T1000 (cell line): Measurements from ENCODE around the gene HTR2B.
"Not testable (repeated sequence)": the region's sequence is repeated elsewhere in the genome, so short reads cannot be mapped to it uniquely, and the experiment has no call there.

Source experiments
- DNase-seq: peaks from one replicate; lab custom pipeline; 2025; ENCODE audit warnings: mixed read lengths; lab: John Stamatoyannopoulos, UW

The HTR2B gene

DNA sequence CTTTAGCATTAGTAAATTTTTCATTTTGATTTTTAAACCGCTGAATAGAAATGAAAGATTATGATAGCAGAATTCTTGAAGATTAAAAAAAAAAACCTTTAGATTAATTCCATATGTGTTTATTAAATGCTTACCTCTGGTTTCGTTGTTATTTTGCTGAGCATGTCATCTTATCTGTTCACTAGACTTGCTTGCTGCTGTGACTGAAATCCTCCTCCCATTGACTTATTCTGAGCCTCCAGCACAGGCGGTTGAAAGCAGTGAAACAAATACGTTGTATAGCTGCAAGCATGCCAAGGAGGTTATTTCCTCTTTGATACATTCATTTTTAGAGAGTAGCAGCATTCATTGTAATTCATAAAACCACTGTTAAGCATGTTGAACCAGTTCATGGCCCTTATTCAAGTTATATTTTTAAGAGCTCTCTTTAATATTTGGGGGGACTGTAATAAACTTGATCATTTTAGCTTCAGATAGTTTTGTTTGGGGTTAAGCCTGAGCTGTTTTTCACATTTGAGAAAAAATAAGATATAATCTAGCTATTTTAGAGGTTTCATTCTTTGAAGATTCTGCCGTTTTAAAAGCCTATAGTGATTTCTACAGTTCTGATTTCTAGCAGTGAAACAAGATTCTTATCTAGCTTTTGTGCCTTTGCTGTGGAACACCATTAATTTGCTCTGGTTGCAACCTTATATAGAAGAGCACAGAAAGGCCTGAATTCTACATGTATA is at the start of gene HTR2B:
HTR2B (minus strand) TSS at position 205 of the 731 bp plus-strand sequence. CDS start 1,278 bp downstream, outside the sequence.
- no peak for DNase-seq

DNA sequence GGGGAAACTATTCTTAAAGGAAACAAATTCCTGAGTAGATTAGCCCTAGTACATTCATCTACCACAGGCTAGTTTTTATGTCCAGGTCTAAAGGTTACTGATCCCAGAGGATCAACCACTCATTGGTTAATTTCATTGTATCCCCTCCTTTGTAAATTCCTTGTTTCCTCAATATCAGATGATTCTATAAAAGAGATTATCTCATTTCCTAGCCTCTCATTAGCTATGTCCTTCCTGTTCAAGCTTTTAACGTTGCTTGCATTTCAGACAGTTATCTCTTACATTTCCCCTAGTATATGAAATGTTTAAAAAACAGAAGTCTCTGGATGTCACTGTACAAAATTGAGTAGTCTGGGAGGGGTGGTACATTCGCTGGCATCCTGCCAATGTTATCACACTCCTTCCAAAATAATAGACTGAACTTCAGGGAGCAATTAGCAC is 49.4 kb upstream of the HTR2B start:
- DNase-seq = no peak

GRCh38 chr2:231172025-231172424 is 47.2 kb upstream of the HTR2B start:
- DNase-seq = no peak

- no peak for DNase-seq
Observed at GRCh38 chr2:231170055-231170454, 45.2 kb upstream of the HTR2B start.

GRCh38 chr2:231169488-231169887 is 44.6 kb upstream of the HTR2B start:
- DNase-seq = no peak

DNA sequence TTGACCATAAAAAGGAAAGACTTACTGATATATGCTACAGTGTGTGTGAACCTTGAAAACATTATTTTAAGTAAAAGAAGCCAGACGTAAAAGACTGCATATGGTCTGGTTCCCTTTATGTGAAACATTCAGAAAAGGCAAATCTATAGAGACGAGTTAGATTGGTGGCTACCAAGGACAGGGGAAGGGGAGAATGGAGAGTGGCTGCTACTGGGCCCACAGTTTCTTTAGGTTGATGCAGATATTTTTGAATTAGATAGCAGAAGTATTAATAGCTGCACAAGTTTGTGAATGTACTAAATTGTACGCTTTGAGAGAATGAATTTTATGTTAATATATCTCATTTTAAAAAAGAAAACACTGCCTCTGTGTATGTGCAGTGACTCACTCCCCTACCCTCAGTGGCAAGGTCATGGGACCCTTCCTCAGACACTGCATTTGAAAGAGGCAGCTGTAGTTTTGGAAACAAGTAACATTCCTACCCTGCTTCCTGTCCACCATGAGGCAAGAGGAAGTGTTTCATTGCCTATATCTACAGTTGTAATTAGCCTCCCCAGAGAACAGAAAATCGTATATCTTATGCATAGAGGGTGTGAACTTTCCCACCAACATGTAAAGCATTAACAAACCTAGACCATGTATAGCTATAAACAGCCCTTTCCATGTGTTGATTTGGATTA is 43.8 kb upstream of the HTR2B start:
- DNase-seq = no peak

DNA sequence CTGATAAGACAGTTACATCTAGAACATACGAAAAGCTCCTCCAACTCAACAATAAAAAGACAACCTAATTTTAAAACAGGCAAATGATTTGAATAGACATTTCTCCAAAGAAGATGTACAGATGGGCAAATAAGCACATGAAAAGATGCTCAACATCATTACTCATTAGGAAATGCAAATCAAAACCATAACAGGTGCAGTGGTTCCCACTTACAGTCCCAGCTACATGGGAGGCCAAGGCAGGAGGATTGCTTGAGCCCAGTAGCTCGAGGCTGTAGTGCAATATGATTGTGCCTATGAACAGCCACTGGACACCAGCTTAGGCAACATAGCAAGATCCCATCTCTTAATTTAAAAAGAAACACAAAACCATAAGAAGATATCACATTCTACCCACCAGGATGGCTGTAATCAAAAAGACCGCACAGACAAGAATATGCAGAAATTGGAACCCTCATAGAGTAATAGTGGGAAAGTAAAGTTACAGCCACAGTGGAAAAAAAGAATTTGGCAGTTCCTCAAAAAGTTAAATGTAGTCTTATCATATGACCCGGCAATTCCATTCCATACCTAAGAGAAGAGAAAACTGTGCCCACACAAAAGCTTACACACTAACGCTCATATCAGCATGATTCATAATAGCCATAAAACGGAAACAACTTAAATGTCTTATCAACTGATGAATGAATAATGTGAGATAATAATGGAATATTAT is 43.1 kb upstream of the HTR2B start:
- no peak for DNase-seq

DNA sequence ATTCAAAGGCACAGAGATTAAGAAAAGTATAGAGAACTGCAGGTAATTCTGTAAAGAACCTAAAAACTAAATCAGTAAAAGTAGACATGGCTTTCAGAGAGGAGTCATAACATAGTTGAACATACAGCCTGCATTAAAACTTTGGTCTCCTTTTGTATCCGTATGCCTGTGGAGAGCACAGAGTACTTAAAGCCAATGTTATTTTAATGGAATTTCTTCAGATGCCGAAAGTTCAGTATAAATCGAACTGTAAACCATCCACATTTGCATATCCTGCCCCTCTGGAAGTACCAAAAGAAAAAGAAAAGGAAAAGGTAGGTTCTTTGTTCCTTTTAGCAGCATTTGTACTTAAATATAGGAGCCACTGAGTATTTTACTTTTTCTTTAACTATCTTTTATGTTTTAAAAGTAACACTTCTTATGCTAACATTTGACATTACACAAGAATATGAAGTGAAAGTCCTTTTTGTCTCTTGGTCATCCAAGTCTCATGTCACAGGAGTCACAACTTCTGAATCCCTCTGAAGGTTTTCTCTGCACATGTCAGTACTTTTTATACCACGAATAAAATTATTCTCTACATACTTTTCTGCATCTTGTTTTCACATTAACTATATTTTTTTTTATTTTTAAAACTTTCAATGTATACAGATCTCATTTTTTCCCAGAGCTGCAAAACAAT is 38.7 kb upstream of the HTR2B start:
- DNase-seq = no peak

DNA sequence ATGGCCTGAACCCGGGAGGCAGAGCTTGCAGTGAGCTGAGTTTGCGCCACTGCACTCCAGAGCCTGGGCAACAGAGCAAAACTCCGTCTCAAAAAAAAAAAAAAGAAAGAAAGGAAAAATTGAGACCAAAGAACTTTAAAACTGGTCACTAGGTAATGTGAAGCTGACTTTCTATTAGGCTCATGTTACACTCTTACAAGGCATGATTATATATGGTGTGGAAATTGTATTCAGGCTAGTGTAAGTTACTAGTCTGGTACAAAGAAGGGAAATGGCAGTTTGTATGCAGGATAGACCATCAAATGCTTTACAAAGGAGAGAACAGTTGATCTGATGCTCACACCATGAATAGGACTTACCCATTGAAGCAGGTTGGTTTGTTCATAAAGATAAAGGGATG is 38.2 kb upstream of the HTR2B start:
- no peak for DNase-seq

GRCh38 chr2:231161877-231162329 is 37.1 kb upstream of the HTR2B start:
- DNase-seq = peak; percentile 42

DNA sequence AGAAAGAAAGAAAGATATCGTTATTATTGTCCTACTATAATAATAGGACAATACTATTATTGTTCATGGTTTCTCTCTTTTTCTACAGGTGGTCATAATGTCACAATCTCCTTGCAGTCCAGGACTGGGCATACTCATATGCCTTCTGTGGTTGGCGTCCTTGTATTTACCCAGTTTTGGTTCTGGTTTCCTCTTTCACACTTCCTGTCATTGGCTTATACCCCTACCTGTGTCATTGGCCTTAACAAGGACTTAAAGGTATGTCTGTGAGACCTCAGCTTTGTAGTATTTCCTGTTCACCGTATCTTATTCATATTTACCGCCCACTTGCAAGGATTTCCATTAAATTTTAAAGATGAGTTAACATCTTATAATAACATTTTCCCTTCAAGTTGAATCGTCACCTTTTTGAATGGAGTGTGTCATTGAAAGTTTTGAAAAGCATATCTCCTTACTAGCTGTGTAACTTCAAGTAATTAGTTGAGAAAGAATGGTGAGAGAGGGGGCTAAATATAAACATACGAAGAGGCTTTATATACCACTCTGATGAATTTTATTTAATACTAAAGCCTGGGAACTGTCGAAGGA is 36.5 kb upstream of the HTR2B start:
- no peak for DNase-seq

GRCh38 chr2:231160701-231161100 is 35.9 kb upstream of the HTR2B start:
- no peak for DNase-seq

DNA sequence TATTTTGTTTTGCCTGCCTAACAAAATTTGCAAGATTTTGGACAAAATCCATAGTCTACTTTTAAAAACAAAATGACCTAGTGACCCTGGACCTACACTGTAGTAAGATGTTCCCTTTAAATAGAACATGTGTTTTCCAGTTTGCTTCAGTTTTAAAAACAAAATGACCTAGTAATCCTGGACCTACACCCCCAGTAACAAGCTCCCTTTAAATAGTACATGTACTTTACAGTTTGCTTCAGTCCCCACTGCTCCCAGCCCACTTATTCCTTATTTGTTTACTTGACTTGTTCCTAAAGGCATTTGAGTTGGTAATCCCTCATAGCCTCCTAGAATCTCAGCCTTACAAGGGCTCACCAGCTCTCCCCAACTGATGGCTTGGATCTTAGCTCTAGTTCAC is 34.5 kb upstream of the HTR2B start:
- DNase-seq = no peak

GRCh38 chr2:231152800-231153557 is 28.1 kb upstream of the HTR2B start:
- no peak for DNase-seq

DNA sequence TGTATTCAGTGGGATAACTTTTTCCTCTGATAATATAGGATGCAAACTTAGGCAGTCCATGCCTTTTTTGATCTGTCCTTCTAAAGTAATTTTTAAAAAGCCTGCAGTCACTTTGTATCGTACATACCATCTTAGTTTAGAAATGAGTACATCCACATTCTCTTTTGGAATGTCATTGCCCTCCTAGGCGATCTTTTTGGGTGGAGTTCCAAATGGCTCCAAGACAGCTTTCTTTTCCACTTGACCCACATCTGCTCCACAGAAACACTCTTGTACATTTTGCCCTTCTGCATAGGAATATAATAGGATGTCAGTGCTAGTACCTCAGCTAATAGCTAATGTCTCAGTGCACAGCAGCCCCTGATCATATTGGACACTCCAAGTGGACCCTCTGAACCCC is 21.8 kb upstream of the HTR2B start:
- DNase-seq = no peak

DNA sequence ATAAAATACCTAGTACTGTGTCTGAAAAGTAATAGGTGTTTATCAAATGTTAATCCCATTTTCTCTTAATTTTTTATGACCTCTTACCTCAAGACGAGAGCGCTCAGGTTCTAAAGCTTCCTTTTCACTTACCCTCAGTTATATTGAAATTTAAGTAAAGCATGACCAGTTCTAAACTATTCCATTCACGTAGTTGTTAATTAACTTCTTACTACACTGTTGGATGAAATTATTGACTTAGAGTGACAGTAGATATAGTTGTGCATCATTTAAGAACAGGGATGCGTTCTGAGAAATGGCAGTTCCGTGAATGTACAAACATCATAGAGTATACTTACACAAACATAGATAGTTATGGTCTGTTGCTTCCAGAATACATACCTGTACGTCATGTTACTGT is 20.1 kb upstream of the HTR2B start:
- no peak for DNase-seq

DNA sequence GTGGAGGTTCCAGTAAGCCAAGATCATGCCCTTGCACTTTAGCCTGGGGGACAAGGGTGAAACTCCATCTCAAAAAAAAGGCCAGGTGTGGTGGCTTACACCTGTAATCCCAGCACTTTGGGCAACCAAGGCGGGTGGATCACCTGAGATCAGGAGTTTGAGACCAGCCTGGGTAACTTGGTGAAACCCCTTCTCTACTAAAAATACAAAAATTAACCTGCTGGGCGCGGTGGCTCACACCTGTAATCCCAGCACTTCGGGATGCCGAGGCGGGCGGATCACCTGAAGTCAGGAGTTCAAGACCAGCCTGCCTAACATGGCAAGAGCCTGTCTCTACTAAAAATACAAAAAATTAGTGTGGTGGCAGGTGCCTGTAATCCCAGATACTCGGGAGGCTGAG is 16.0 kb upstream of the HTR2B start:
- DNase-seq = not testable (repeated sequence)

DNA sequence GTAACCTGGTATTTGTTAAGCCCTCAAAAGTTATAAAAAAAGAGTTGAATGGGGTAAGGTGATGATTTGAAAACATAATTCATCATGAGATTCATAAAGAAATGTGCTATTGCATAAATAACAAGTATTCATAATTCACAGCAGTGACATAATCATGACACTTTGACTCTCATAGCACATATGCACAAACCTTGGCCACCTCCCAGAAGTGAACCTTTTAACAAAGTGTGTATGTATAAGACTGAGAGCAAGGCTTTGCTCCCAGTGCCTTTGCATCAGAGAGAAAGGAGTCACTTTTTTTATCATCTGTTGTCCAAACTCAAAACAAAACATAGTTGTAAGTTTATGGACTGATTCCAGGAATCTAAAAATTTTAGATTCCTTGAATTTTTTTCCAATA is 15.0 kb upstream of the HTR2B start:
- DNase-seq = no peak

DNA sequence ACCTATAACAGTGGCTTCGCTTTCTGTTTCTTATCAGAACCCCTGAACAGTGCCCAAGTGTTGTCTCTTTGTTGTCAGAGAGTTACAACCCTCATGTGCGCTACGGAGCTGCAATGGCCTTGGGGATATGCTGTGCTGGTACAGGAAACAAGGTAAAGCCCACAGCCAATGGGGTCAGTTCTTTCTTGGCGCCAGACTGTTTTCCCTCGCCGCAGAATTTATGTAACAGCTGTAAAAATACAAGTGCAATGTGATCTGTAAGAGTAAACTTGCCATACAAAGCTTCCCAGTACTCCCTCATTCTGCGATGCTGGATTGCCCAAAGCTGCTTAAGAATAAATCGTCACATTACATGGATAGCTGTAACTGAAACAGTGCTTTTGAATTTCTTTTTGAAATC is 13.9 kb upstream of the HTR2B start:
- DNase-seq = no peak

GRCh38 chr2:231134910-231135655 is 10.2 kb upstream of the HTR2B start:
- no peak for DNase-seq
